HG03457 (cell line): ENCODE results near the gene GPR180.

Source experiments
- ATAC-seq: cut with Tn5 transposase; IDR thresholded peaks from one replicate; pipeline ENCODE4 v1.9.1; 2021; ENCODE audit warnings: moderate number of reproducible peaks; ENCODE audit not compliant: unreplicated experiment

Gene GPR180

GRCh38 chr13:94601446-94602431 is at the start of gene GPR180:
GPR180 (plus strand) TSS chr13:94601857; CDS start chr13:94601928, 71 bp downstream.
- peak; percentile 99 for ATAC-seq

- ATAC-seq: no peak
These were observed 49.6 kb upstream of the GPR180 start for GRCh38 chr13:94552095-94552494.

GRCh38 chr13:94553766-94554165 is 47.9 kb upstream of the GPR180 start:
- ATAC-seq: no peak

- ATAC-seq: no peak
These were observed 45.6 kb upstream of the GPR180 start for GRCh38 chr13:94556041-94556440.

GRCh38 chr13:94556621-94557020 is 45.0 kb upstream of the GPR180 start:
- no peak for ATAC-seq

- ATAC-seq: no peak
These were observed 43.9 kb upstream of the GPR180 start for GRCh38 chr13:94557684-94558235.

- ATAC-seq: no peak
These were observed 42.9 kb upstream of the GPR180 start for GRCh38 chr13:94558716-94559115.

- ATAC-seq: no peak
These were observed 42.3 kb upstream of the GPR180 start for GRCh38 chr13:94559222-94559795.

- ATAC-seq: no peak
These were observed 41.5 kb upstream of the GPR180 start for GRCh38 chr13:94560116-94560515.

- no peak for ATAC-seq
These were observed 40.5 kb upstream of the GPR180 start for GRCh38 chr13:94561126-94561525.

GRCh38 chr13:94567581-94567980 is 34.1 kb upstream of the GPR180 start:
- ATAC-seq: no peak

- no peak for ATAC-seq
These were observed 33.2 kb upstream of the GPR180 start for GRCh38 chr13:94568443-94568842.

- ATAC-seq: no peak
These were observed 32.0 kb upstream of the GPR180 start for GRCh38 chr13:94569615-94570014.

GRCh38 chr13:94579063-94579462 is 22.6 kb upstream of the GPR180 start:
- ATAC-seq: no peak

GRCh38 chr13:94583926-94584325 is 17.7 kb upstream of the GPR180 start:
- no peak for ATAC-seq

- ATAC-seq: no peak
These were observed 16.0 kb upstream of the GPR180 start for GRCh38 chr13:94585543-94586101.

- no peak for ATAC-seq
These were observed 15.3 kb upstream of the GPR180 start for GRCh38 chr13:94586371-94586770.

GRCh38 chr13:94588541-94588940 is 13.1 kb upstream of the GPR180 start:
- no peak for ATAC-seq

GRCh38 chr13:94590744-94591143 is 10.9 kb upstream of the GPR180 start:
- ATAC-seq: no peak

- ATAC-seq: peak; percentile 34
These were observed 6.4 kb upstream of the GPR180 start for GRCh38 chr13:94595001-94595949.
